Smooth muscle cell (in vitro differentiated cells): ENCODE results near the gene FAM171A1. TPM values are rescaled to one million over a fixed set of nuclear protein-coding genes. Genes with fewer than 3 reads are reported as not detected.

ENCODE experiments used
- DNase-seq: peaks from one replicate; lab custom pipeline; 2025; ENCODE audit not compliant: unreplicated experiment; lab: John Stamatoyannopoulos, UW
- H2AFZ ChIP-seq: fragments of 200-600 bp; sonication (generic); 2 replicates; pipeline ENCODE4 v1.6.0; 2016; ENCODE audit warnings: antibody characterized with exemption, low read depth, mild to moderate bottlenecking
- H3F3A ChIP-seq: fragments of 200-600 bp; sonication (generic); 2 replicates; pipeline ENCODE4 v1.6.0; 2017; ENCODE audit warnings: antibody characterized with exemption, low read depth
- H3K27ac ChIP-seq: fragments of 200-600 bp; sonication (generic); 2 replicates; pipeline ENCODE4 v1.5.1; 2016; ENCODE audit warnings: low read depth, mild to moderate bottlenecking
- H3K27me3 ChIP-seq: fragments of 200-600 bp; sonication (generic); 2 replicates; pipeline ENCODE4 v1.6.1; 2016; ENCODE audit warnings: low read depth, mild to moderate bottlenecking
- H3K36me3 ChIP-seq: fragments of 200-600 bp; sonication (generic); 2 replicates; pipeline ENCODE4 v1.5.1; 2016; ENCODE audit warnings: low read depth
- H3K4me1 ChIP-seq: fragments of 200-600 bp; sonication (generic); 2 replicates; pipeline ENCODE4 v1.5.1; 2016; ENCODE audit warnings: low read depth
- H3K4me2 ChIP-seq: fragments of 200-600 bp; sonication (generic); 2 replicates; pipeline ENCODE4 v1.6.0; 2016; ENCODE audit warnings: mild to moderate bottlenecking
- H3K4me3 ChIP-seq: fragments of 200-600 bp; sonication (generic); 2 replicates; pipeline ENCODE4 v1.5.1; 2016; ENCODE audit warnings: mild to moderate bottlenecking
- H3K79me2 ChIP-seq: fragments of 200-600 bp; sonication (generic); 2 replicates; pipeline ENCODE4 v1.6.0; 2016; ENCODE audit warnings: low read depth, mild to moderate bottlenecking
- H3K9ac ChIP-seq: fragments of 200-600 bp; sonication (generic); 2 replicates; pipeline ENCODE4 v1.6.0; 2016; ENCODE audit warnings: low read depth
- H3K9me3 ChIP-seq: fragments of 200-600 bp; sonication (generic); replicated peaks from 2 replicates; pipeline ENCODE4 v1.5.1; 2016; ENCODE audit warnings: low read depth
- H4K20me1 ChIP-seq: fragments of 200-600 bp; sonication (generic); 2 replicates; pipeline ENCODE4 v1.6.0; 2016; ENCODE audit warnings: low read depth
- CTCF ChIP-seq: fragments of 200-600 bp; sonication (generic); IDR thresholded peaks from 2 replicates; pipeline ENCODE4 v1.5.1; 2017; ENCODE audit warnings: borderline replicate concordance, mild to moderate bottlenecking, antibody characterized with exemption; ENCODE audit not compliant: insufficient read depth, poor library complexity, severe bottlenecking
- WGBS: methylation state at CpG from one replicate; pipeline ENCODE4 v1.1.7; 2016; ENCODE audit warnings: low lambda C conversion rate; 5-methylcytosine and 5-hydroxymethylcytosine counted together
- polyA plus RNA-seq: library from polyadenylated mRNA; unstranded; fragments of >200 nt; fragmentation: Nextera tagmentation; extraction: Ambion mirVana; gene quantifications from 2 replicates; pipeline ENCODE4 v1.2.1, GENCODE V29; 2016
- total RNA-seq: library from RNA; depleted of rRNA; stranded (reverse); fragments of >200 nt; gene quantifications from 2 replicates; pipeline ENCODE4 v1.2.3, GENCODE V29; 2014

FAM171A1 gene
- total and polyA plus RNA-seq, 2 experiments from 2014 or later: 25.5 to 37.2 TPM

GRCh38 chr10:15352201-15352600 lies 18.9 kb downstream of the FAM171A1 start:
- H4K20me1 ChIP-seq: peaks cover 92% of the 10 kb centered on the region
- H3K27me3 ChIP-seq: no peaks in the 10 kb centered on the region
- no peak for DNase-seq
- H2AFZ ChIP-seq: no peak overlapping the region
- no peak overlapping the region for H3K4me3 ChIP-seq
- WGBS: 97% methylated on average over 3 of the region's 3 CpGs
- no peak overlapping the region for H3K27ac ChIP-seq
- H3K9ac ChIP-seq: no peak overlapping the region
- peaks cover 63% of the 10 kb centered on the region for H3K79me2 ChIP-seq
- H3K9me3 ChIP-seq: no peaks in the 10 kb centered on the region
- no peak overlapping the region for H3K4me2 ChIP-seq
- H3F3A ChIP-seq: peaks cover under 1% of the 10 kb centered on the region
- H3K4me1 ChIP-seq: no peaks in the 10 kb centered on the region
- H3K36me3 ChIP-seq: no peaks in the 10 kb centered on the region
- TF ChIP-seq CTCF: no peak

GRCh38 chr10:15351099-15351820 lies 19.8 kb downstream of the FAM171A1 start:
- peaks cover 92% of the 10 kb centered on the region for H4K20me1 ChIP-seq
- no peaks in the 10 kb centered on the region for H3K36me3 ChIP-seq
- H3K27me3 ChIP-seq: no peaks in the 10 kb centered on the region
- H3K4me2 ChIP-seq: no peak overlapping the region
- no peak overlapping the region for H3K27ac ChIP-seq
- H3K9me3 ChIP-seq: no peaks in the 10 kb centered on the region
- peaks cover 6% of the 10 kb centered on the region for H3F3A ChIP-seq
- 80% methylated on average over 12 of the region's 12 CpGs for WGBS
- no peak for TF ChIP-seq CTCF
- peaks cover 8% of the 10 kb centered on the region for H3K4me1 ChIP-seq
- H3K4me3 ChIP-seq: no peak overlapping the region
- no peak for DNase-seq
- H2AFZ ChIP-seq: no peak overlapping the region
- no peak overlapping the region for H3K9ac ChIP-seq
- H3K79me2 ChIP-seq: peaks cover 54% of the 10 kb centered on the region

- WGBS: 87% methylated on average over 5 of the region's 5 CpGs
- Histone ChIP-seq H3K4me2 (no peak overlapping the region), H2AFZ (no peak overlapping the region), H3K4me1 (peaks cover 8% of the 10 kb centered on the region), H4K20me1 (peaks cover 94% of the 10 kb centered on the region), H3K9ac (no peak overlapping the region), H3F3A (peaks cover 6% of the 10 kb centered on the region), H3K36me3 (no peaks in the 10 kb centered on the region), H3K9me3 (no peaks in the 10 kb centered on the region), H3K27ac (no peak overlapping the region), H3K4me3 (no peak overlapping the region), H3K27me3 (no peaks in the 10 kb centered on the region), H3K79me2 (peaks cover 49% of the 10 kb centered on the region)
- no peak for DNase-seq
- no peak for TF ChIP-seq CTCF
Observed at GRCh38 chr10:15349112-15349511, 22.0 kb downstream of the FAM171A1 start.

GRCh38 chr10:15348579-15348978 lies 22.5 kb downstream of the FAM171A1 start:
- Histone ChIP-seq H3K9ac (no peak overlapping the region), H2AFZ (no peak overlapping the region), H3K27ac (no peak overlapping the region), H3K9me3 (no peaks in the 10 kb centered on the region), H3K27me3 (no peaks in the 10 kb centered on the region), H3K4me1 (peaks cover 8% of the 10 kb centered on the region), H3K4me3 (no peak overlapping the region), H4K20me1 (peaks cover 94% of the 10 kb centered on the region), H3K36me3 (no peaks in the 10 kb centered on the region), H3K79me2 (peaks cover 51% of the 10 kb centered on the region), H3K4me2 (no peak overlapping the region), H3F3A (peaks cover 6% of the 10 kb centered on the region)
- 79% methylated on average over 8 of the region's 8 CpGs for WGBS
- no peak for DNase-seq
- no peak for TF ChIP-seq CTCF
